Breast epithelium (tissue), 4 donors: ENCODE data around the gene KIF5A. TPM values are rescaled to one million over a fixed set of nuclear protein-coding genes. Genes with fewer than 3 reads are reported as not detected.

Experiments
- DNase-seq, 2 donors: peaks; one replicate each; pipeline ENCODE4 v3.0.0-alpha.2; 2019; ENCODE audit warnings: low spot score in 2 of 2
- H3K27ac ChIP-seq, 2 donors: fragments of 200-600 bp; sonication (generic) in 1 of 2; one replicate each; pipeline ENCODE4 v1.5.1; 2016 to 2019; ENCODE audit warnings: mild to moderate bottlenecking in 1 of 2
- H3K27me3 ChIP-seq, 2 donors: fragments of 200-600 bp; sonication (generic) in 1 of 2; one replicate each; pipeline versions ENCODE4 v1.5.1 to v1.6.0; 2017 to 2019; ENCODE audit warnings: control low read depth in 1 of 2, mild to moderate bottlenecking in 1 of 2
- H3K36me3 ChIP-seq: fragments of 200-600 bp; one replicate; pipeline ENCODE4 v1.5.1; 2019
- H3K4me1 ChIP-seq, 2 donors: fragments of 200-600 bp; sonication (generic); one replicate each; pipeline ENCODE4 v1.5.1; 2016 to 2019; ENCODE audit warnings: control low read depth in 1 of 2
- H3K4me3 ChIP-seq, 3 donors: fragments of 200-600 bp; sonication (generic); 1 replicate in 2 of 3; 2 replicates in 1 of 3; pipeline ENCODE4 v1.5.1; 2016 to 2019; ENCODE audit warnings: mild to moderate bottlenecking in 3 of 3, moderate library complexity in 2 of 3
- H3K9me3 ChIP-seq, 2 donors: fragments of 200-600 bp; sonication (generic) in 1 of 2; one replicate each; pipeline ENCODE4 v1.5.1; 2016 to 2019; ENCODE audit warnings: control low read depth in 1 of 2
- CTCF ChIP-seq, 3 donors: fragments of 450-650 bp; IDR thresholded peaks; one replicate each; pipeline ENCODE4 v1.5.1; 2016 to 2017; ENCODE audit warnings: antibody characterized with exemption in 3 of 3, mild to moderate bottlenecking in 3 of 3, moderate library complexity in 3 of 3
- POLR2A ChIP-seq: fragments of 450-650 bp; IDR thresholded peaks from one replicate; pipeline ENCODE4 v1.6.1; 2016; ENCODE audit warnings: antibody characterized with exemption, mild to moderate bottlenecking, moderate library complexity
- POLR2AphosphoS5 ChIP-seq, 3 donors: sonication (generic); formaldehyde crosslinking; IDR thresholded peaks; one replicate each; pipeline ENCODE4 v1.6.1; 2017; ENCODE audit warnings: antibody characterized with exemption in 3 of 3
- intact Hi-C: fragments of 100-400 bp; cut with DNase I; formaldehyde crosslinking; loops from one replicate; pipeline ENCODE4 v1.15.1; 2023; ENCODE audit warnings: low total_unique reads
- total RNA-seq, 3 donors: library from RNA; depleted of rRNA; stranded (reverse); fragments of >200 nt; gene quantifications; one replicate each; pipeline ENCODE4 v1.1.0, GENCODE V29; 2016

The KIF5A gene
- total RNA-seq, 3 donors from 2014 or later: 0.98 to 1.2 TPM; not detected in 1

GRCh38 chr12:57533108-57533507 is 16.7 kb upstream of the KIF5A start:
- H3K4me3 ChIP-seq: no peak overlapping the region
- no peaks in the 10 kb centered on the region for H3K4me1 ChIP-seq
- no peak for DNase-seq
- H3K27ac ChIP-seq: no peak overlapping the region
- no peaks in the 10 kb centered on the region for H3K27me3 ChIP-seq
- intact Hi-C loops: no loop called here
- H3K36me3 ChIP-seq: peaks cover 4% of the 10 kb centered on the region
- H3K9me3 ChIP-seq: no peaks in the 10 kb centered on the region
- TF ChIP-seq POLR2A (no peak), POLR2AphosphoS5 (IDR thresholded peaks at IDR 0.05) (no peak), CTCF (IDR thresholded peaks at IDR 0.05) (no peak)

GRCh38 chr12:57534250-57534649 is 15.6 kb upstream of the KIF5A start:
- H3K36me3 ChIP-seq: peaks cover 4% of the 10 kb centered on the region
- no peak overlapping the region for H3K27ac ChIP-seq
- H3K4me1 ChIP-seq: no peaks in the 10 kb centered on the region
- no peak overlapping the region for H3K4me3 ChIP-seq
- H3K27me3 ChIP-seq: no peaks in the 10 kb centered on the region
- no peaks in the 10 kb centered on the region for H3K9me3 ChIP-seq
- intact Hi-C loops: no loop called here
- TF ChIP-seq POLR2A (no peak), CTCF (IDR thresholded peaks at IDR 0.05) (no peak), POLR2AphosphoS5 (IDR thresholded peaks at IDR 0.05) (no peak)
- no peak for DNase-seq

- no peak for TF ChIP-seq CTCF (IDR thresholded peaks at IDR 0.05)
- no peak for TF ChIP-seq POLR2A
- TF ChIP-seq POLR2AphosphoS5 (IDR thresholded peaks at IDR 0.05): no peak
- no peak overlapping the region for H3K4me3 ChIP-seq
- no peaks in the 10 kb centered on the region for H3K4me1 ChIP-seq
- no peak for DNase-seq
- H3K9me3 ChIP-seq: no peaks in the 10 kb centered on the region
- H3K27ac ChIP-seq: no peak overlapping the region
- peaks cover 4% of the 10 kb centered on the region for H3K36me3 ChIP-seq
- no peaks in the 10 kb centered on the region for H3K27me3 ChIP-seq
- intact Hi-C loops: no loop called here
Observed at GRCh38 chr12:57534991-57535543, 14.8 kb upstream of the KIF5A start.

- Histone ChIP-seq H3K27ac (peak overlapping the region in 1 of 2 donors; percentile 4), H3K4me1 (no peaks in the 10 kb centered on the region), H3K4me3 (no peak overlapping the region), H3K27me3 (no peaks in the 10 kb centered on the region), H3K36me3 (peaks cover 4% of the 10 kb centered on the region), H3K9me3 (no peaks in the 10 kb centered on the region)
- no peak for DNase-seq
- TF ChIP-seq POLR2A: no peak
- TF ChIP-seq POLR2AphosphoS5 (IDR thresholded peaks at IDR 0.05): no peak
- no peak for TF ChIP-seq CTCF (IDR thresholded peaks at IDR 0.05)
- intact Hi-C loops: no loop called here
Observed at GRCh38 chr12:57535764-57536596, 13.9 kb upstream of the KIF5A start.

- peaks cover 4% of the 10 kb centered on the region for H3K36me3 ChIP-seq
Observed at GRCh38 chr12:57536597-57536942, 13.3 kb upstream of the KIF5A start.

More at GRCh38 chr12:57536597-57536942, 13.3 kb upstream of the KIF5A start:
- no peak overlapping the region for H3K4me3 ChIP-seq
- TF ChIP-seq POLR2A (no peak), POLR2AphosphoS5 (IDR thresholded peaks at IDR 0.05) (no peak), CTCF (IDR thresholded peaks at IDR 0.05) (no peak)
- no peaks in the 10 kb centered on the region for H3K4me1 ChIP-seq
- DNase-seq: no peak
- H3K27ac ChIP-seq: no peak overlapping the region
- H3K27me3 ChIP-seq: no peaks in the 10 kb centered on the region
- H3K9me3 ChIP-seq: no peaks in the 10 kb centered on the region
- intact Hi-C loops: no loop called here
